Measurements from ENCODE around the gene MYB. TPM values are rescaled to one million over a fixed set of nuclear protein-coding genes. Genes with fewer than 3 reads are reported as not detected.
"Not testable (repeated sequence)": the region's sequence is repeated elsewhere in the genome, so short reads cannot be mapped to it uniquely, and the experiment has no call there.

Gene MYB
- total RNA-seq, 4 donors from 2014 or later, result 10.0 to 47.0 (median 14.7) TPM

DNA sequence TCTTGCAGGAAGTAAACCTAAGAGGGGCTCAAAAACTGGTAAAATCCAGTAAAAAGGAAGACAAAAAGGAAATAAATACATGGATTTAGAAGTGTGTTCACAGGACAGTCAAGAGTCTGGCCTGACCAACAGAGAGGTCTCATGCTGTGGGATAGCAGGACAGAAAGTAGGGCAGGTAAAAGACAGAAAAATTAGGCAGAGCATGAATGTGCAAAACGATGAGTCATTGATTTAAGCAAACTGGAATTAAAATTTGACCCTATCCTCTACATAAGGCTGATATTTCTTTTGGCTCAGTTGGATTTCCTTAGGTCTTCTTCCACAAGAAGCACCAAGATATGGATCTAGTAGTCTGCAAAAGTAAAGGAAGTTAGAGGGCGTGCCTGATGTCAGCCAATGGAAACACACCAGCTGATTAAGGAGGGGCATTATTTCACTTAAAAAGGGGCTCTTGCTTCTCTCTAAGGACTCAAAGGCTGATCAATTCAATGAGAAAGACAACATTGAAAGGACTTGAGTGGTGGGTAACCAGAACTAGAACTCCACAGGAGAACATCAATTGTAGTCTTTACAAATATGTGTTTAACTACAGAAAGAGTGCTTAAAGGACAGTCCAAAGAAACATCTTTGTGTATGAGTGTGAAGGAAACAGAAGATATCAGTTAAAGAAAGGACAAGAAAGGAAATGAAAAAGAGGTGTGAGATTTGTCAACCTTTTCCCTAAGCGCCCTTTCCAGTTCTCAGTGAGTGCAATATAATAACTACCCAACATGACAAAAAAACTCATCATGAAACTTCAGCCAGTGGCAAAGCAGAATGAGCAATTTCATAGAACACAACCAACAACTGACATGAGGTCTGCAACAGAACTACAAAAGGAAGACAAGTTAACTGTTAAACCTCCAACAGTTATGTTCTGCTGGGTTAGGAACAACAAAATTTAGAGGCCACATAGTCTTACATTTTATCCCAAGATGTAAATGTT is 19.4 kb upstream of the MYB start:
- H3K4me1 ChIP-seq, result no peaks in the 10 kb centered on the region
- H3K36me3 ChIP-seq, result no peaks in the 10 kb centered on the region
- H3K27me3 ChIP-seq, result no peaks in the 10 kb centered on the region
- no peak overlapping the region for H3K27ac ChIP-seq
- TF ChIP-seq, protein P1, sequence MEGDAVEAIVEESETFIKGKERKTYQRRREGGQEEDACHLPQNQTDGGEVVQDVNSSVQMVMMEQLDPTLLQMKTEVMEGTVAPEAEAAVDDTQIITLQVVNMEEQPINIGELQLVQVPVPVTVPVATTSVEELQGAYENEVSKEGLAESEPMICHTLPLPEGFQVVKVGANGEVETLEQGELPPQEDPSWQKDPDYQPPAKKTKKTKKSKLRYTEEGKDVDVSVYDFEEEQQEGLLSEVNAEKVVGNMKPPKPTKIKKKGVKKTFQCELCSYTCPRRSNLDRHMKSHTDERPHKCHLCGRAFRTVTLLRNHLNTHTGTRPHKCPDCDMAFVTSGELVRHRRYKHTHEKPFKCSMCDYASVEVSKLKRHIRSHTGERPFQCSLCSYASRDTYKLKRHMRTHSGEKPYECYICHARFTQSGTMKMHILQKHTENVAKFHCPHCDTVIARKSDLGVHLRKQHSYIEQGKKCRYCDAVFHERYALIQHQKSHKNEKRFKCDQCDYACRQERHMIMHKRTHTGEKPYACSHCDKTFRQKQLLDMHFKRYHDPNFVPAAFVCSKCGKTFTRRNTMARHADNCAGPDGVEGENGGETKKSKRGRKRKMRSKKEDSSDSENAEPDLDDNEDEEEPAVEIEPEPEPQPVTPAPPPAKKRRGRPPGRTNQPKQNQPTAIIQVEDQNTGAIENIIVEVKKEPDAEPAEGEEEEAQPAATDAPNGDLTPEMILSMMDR (IDR thresholded peaks at IDR 0.05), result no peak
- no peak for TF ChIP-seq POLR2A (IDR thresholded peaks at IDR 0.05)
- DNase-seq, result no peak
- no peaks in the 10 kb centered on the region for H3K9me3 ChIP-seq
- H3K4me3 ChIP-seq, result no peak overlapping the region

DNA sequence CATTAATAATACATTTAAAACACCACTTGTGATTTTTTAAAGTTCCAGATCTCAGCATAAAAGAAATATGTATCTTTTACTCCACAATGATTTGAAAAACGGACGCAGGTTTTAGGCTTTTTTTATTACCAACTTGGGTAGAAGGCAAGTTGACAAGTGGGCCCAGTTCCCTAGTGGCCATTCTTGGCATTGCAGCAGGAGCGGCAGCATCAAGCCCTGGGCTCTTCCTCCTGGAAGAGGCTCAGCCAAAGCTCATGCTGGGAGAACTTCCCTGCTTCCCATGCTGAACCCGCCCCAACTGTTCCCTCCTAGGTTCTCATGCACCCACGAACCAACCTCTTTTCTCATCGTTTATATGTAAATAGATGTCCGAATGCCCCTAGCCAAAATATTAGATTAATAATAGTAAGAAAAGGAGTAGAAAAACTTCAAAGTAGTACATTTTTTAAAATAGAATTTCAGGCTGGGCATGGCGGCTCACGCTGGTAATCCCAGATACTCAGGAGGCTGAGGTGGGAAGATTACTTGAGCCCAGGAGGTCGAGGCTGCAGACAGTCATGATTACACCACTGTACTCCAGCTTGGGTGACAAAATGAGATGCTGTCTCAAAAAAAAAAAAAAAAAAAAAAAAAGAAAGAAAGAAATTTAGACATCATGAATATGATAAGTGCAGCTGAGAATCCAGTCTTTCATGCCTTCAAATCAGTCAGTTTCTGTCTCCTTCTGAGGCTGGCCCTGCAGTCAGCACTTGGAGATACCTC is 18.2 kb upstream of the MYB start:
- Histone ChIP-seq H3K27me3 (no peaks in the 10 kb centered on the region), H3K4me1 (no peaks in the 10 kb centered on the region), H3K9me3 (no peaks in the 10 kb centered on the region), H3K4me3 (no peak overlapping the region), H3K36me3 (no peaks in the 10 kb centered on the region), H3K27ac (no peak overlapping the region)
- TF ChIP-seq, protein P1 (IDR thresholded peaks at IDR 0.05), result peak; percentile 16 to 73 (median 54)
- no peak for TF ChIP-seq POLR2A (IDR thresholded peaks at IDR 0.05)
- peak in 2 of 3 donors; percentile 42 to 69 for DNase-seq

DNA sequence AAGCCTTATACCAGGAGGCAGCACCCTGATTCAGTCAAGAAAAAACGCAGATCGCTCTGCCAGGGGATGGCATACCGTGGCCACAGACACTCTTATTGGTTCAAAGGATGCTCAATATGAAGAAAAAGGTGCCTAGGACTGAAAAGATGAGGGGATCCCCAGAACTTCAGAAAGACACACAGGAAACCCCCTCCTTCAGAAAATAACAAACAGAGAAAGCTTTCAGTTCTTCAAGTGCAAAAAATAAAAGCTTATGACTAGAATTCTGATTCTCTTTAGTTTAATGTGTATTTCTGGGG is 17.7 kb upstream of the MYB start:
- Histone ChIP-seq H3K36me3 (no peaks in the 10 kb centered on the region), H3K27me3 (no peaks in the 10 kb centered on the region), H3K9me3 (no peaks in the 10 kb centered on the region), H3K4me1 (no peaks in the 10 kb centered on the region), H3K4me3 (no peak overlapping the region), H3K27ac (no peak overlapping the region)
- no peak for TF ChIP-seq POLR2A (IDR thresholded peaks at IDR 0.05)
- TF ChIP-seq, protein P1 (IDR thresholded peaks at IDR 0.05), result no peak
- no peak for DNase-seq

DNA sequence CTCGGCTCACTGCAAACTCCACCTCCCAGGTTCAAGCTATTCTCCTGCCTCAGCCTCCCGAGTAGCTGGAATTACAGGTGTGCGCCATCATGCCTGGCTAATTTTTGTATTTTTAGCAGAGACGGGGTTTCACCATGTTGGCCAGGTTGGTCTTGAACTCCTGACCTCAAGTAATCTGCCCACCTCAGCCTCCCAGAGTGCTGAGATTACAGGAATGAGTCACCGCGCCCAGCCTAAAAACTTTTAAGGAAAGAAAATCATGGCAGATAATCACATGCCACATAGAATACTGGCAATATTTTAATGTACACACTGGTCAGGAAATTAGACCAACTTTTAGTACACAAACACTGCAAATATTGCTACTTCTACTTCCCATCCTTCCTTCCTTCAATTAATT is 16.7 kb upstream of the MYB start:
- H3K4me3 ChIP-seq, DNase-seq, H3K27me3 ChIP-seq, H3K36me3 ChIP-seq, H3K27ac ChIP-seq, H3K9me3 ChIP-seq, H3K4me1 ChIP-seq: not testable (repeated sequence)

DNA sequence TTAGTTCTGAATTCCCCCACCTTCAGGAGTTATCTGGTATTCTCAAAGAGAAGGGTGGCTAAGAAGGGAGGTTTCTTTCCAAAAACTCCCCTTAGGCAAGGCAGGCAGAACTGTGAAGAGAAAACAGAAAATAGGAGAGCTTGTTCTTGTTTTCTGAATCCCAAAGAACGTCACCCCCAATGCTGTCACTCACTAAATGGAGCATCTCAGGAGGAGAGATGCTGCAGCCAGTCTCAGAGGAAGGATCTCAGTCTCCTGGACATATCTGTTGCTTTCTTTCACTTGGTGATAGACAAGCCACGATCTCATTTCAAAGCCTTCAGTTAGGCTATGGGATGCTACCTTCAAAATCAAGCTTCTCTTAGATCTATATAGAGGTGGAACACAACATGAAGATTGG is 16.1 kb upstream of the MYB start:
- DNase-seq, result no peak
- Histone ChIP-seq H3K4me3 (no peak overlapping the region), H3K27me3 (no peaks in the 10 kb centered on the region), H3K4me1 (no peaks in the 10 kb centered on the region), H3K27ac (no peak overlapping the region), H3K36me3 (no peaks in the 10 kb centered on the region), H3K9me3 (no peaks in the 10 kb centered on the region)
- TF ChIP-seq POLR2A (IDR thresholded peaks at IDR 0.05), result no peak
- TF ChIP-seq, protein P1 (IDR thresholded peaks at IDR 0.05), result no peak

DNA sequence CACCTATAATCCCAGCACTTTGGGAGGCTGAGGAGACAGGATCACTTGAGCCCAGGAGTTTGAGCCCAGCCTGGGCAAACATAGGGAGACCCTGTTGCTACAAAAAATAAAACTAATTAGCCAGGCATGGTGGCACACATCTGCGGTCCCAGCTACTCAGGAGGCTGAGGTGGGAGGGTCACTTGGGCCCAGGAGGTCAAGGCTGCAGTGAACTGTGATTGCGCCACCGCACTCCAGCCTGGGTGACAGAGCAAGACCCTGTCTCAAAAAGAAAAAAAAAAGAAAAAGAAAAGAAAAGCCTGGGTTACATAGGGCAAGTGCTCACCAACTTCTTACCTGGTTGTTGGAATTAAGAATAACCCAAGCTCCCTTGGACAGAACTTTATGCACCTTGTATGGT is 14.6 kb upstream of the MYB start:
- Histone ChIP-seq H3K9me3 (no peaks in the 10 kb centered on the region), H3K4me3 (no peak overlapping the region), H3K4me1 (no peaks in the 10 kb centered on the region), H3K27me3 (no peaks in the 10 kb centered on the region), H3K36me3 (no peaks in the 10 kb centered on the region), H3K27ac (no peak overlapping the region)
- DNase-seq, result no peak
- TF ChIP-seq, protein P1 (IDR thresholded peaks at IDR 0.05), result no peak
- no peak for TF ChIP-seq POLR2A (IDR thresholded peaks at IDR 0.05)

Data from Peyer's patch (tissue), 4 donors.